ENCODE measurements around the gene RAPGEF1. TPM values are rescaled to one million over a fixed set of nuclear protein-coding genes. Genes with fewer than 3 reads are reported as not detected.

RAPGEF1 gene
- total and polyA plus RNA-seq, 8 donors = 17.1 to 62.6 (median 44.8) TPM

GRCh38 chr9:131603199-131603598 lies 136.7 kb downstream of the RAPGEF1 start:
- Histone ChIP-seq H3K27me3 (no peaks in the 10 kb centered on the region), H3K9me3 (no peaks in the 10 kb centered on the region), H3K36me3 (peaks cover 3 to 22% (median 6%) of the 10 kb centered on the region in 3 donors), H3K27ac (no peak overlapping the region), H3K4me3 (no peak overlapping the region), H3K4me1 (peaks cover 0 to 18% (median 0%) of the 10 kb centered on the region in 3 donors)
- DNase-seq = no peak
- intact Hi-C loops (cut with DNase I) = no loop called here
- no peak for TF ChIP-seq CTCF (IDR thresholded peaks at IDR 0.05)
- ATAC-seq = no peak
- WGBS, 2 donors = 92 to 93% methylated on average over 9 of the region's 9 CpGs
- no peak for FAIRE-seq

- intact Hi-C loops (cut with DNase I) = no loop called here
- TF ChIP-seq CTCF (IDR thresholded peaks at IDR 0.05) = no peak
- Histone ChIP-seq H3K27ac (no peak overlapping the region), H3K4me3 (no peak overlapping the region), H3K4me1 (peaks cover 0 to 4% (median 0%) of the 10 kb centered on the region in 3 donors), H3K36me3 (peaks cover 6 to 37% (median 19%) of the 10 kb centered on the region in 3 donors), H3K9me3 (no peaks in the 10 kb centered on the region), H3K27me3 (no peaks in the 10 kb centered on the region)
- WGBS, 2 donors = 90 to 92% methylated on average over 14 of the region's 14 CpGs
- no peak for ATAC-seq
- no peak for DNase-seq
- FAIRE-seq = no peak
Observed at GRCh38 chr9:131601683-131602181, 138.1 kb downstream of the RAPGEF1 start.

- FAIRE-seq (no peak), ATAC-seq (peak in 3 of 4 donors; percentile 34 to 75 (median 55)), DNase-seq (peak in 1 of 6 donors; percentile 52)
- intact Hi-C loops (cut with DNase I) = no loop called here
- 88 to 93% methylated on average over 17 of the region's 17 CpGs for WGBS, 2 donors
- Histone ChIP-seq H3K27me3 (no peaks in the 10 kb centered on the region), H3K27ac (peak overlapping the region in 1 of 4 donors; percentile 41), H3K4me1 (no peaks in the 10 kb centered on the region), H3K4me3 (no peak overlapping the region), H3K9me3 (no peaks in the 10 kb centered on the region), H3K36me3 (peaks cover 6 to 61% (median 16%) of the 10 kb centered on the region in 3 donors)
- TF ChIP-seq CTCF (IDR thresholded peaks at IDR 0.05) = no peak
Observed at GRCh38 chr9:131598121-131598520, 141.8 kb downstream of the RAPGEF1 start.

- Histone ChIP-seq H3K36me3 (peaks cover 6 to 61% (median 16%) of the 10 kb centered on the region in 3 donors), H3K9me3 (no peaks in the 10 kb centered on the region), H3K27me3 (no peaks in the 10 kb centered on the region), H3K4me1 (no peaks in the 10 kb centered on the region), H3K4me3 (no peak overlapping the region), H3K27ac (no peak overlapping the region)
- no peak for ATAC-seq
- DNase-seq = no peak
- intact Hi-C loops (cut with DNase I) = no loop called here
- no peak for TF ChIP-seq CTCF (IDR thresholded peaks at IDR 0.05)
- FAIRE-seq = no peak
- WGBS, 2 donors = 90 to 96% methylated on average over 7 of the region's 7 CpGs
Observed at GRCh38 chr9:131597246-131597645, 142.6 kb downstream of the RAPGEF1 start.

GRCh38 chr9:131596430-131596743 lies 143.5 kb downstream of the RAPGEF1 start:
- TF ChIP-seq CTCF (IDR thresholded peaks at IDR 0.05) = no peak
- DNase-seq = no peak
- WGBS, 2 donors = 95 to 96% methylated on average over 4 of the region's 4 CpGs
- no peak for FAIRE-seq
- H3K27me3 ChIP-seq = no peaks in the 10 kb centered on the region
- no peak for ATAC-seq
- H3K36me3 ChIP-seq = peaks cover 6 to 54% (median 16%) of the 10 kb centered on the region in 3 donors
- H3K27ac ChIP-seq = no peak overlapping the region
- no peak overlapping the region for H3K4me3 ChIP-seq
- no peaks in the 10 kb centered on the region for H3K4me1 ChIP-seq
- H3K9me3 ChIP-seq = no peaks in the 10 kb centered on the region
- intact Hi-C loops (cut with DNase I) = no loop called here
